Endothelial cell of umbilical vein (primary cell): ENCODE results near the gene VPREB1. TPM values are rescaled to one million over a fixed set of nuclear protein-coding genes. Genes with fewer than 3 reads are reported as not detected.
"Not testable (repeated sequence)": the region's sequence is repeated elsewhere in the genome, so short reads cannot be mapped to it uniquely, and the experiment has no call there.

Experiments
- BruUV-seq: library from RNA; stranded (reverse); fragments of 400-500 nt; replicated peaks from 2 replicates; lab custom pipeline; 2021; lab: Mats Ljungman, UMichigan
- CTCF ChIA-PET: fragments of 300-600, 350-600 bp; sonication (Branson Sonifier 250); formaldehyde crosslinking; loops from one replicate; lab custom pipeline; 2021; ENCODE audit warnings: antibody characterized with exemption, inconsistent platforms; lab: Charles Lee
- POLR2A ChIA-PET: fragments of 300-600, 350-600 bp; sonication (Branson Sonifier 250); formaldehyde crosslinking; loops from one replicate; lab custom pipeline; 2021; ENCODE audit warnings: antibody characterized with exemption, inconsistent platforms; lab: Charles Lee
- DNase-seq: peaks from one replicate; pipeline ENCODE4 v3.0.0-alpha.2; 2011; ENCODE audit warnings: low read depth, low spot score
- FAIRE-seq: peaks from 2 replicates; lab custom pipeline; 2011; peaks lifted over from hg19 to GRCh38; lab: Jason Lieb, UNC
- H2AFZ ChIP-seq: 2 replicates; pipeline ENCODE4 v1.6.0; 2012; ENCODE audit warnings: low read depth, low read length, control low read depth, inconsistent platforms
- H3K27ac ChIP-seq: 2 replicates; pipeline ENCODE4 v1.5.1; 2011; ENCODE audit warnings: low read depth, mild to moderate bottlenecking, control low read depth, low read length, moderate library complexity; ENCODE audit not compliant: insufficient read depth
- H3K27me3 ChIP-seq, 2 experiments: 2 replicates each; pipeline versions ENCODE4 v1.6.0 to v1.6.1; 2011; ENCODE audit warnings: low read length in 2 of 2, mixed read lengths in 1 of 2; ENCODE audit not compliant: control insufficient read depth in 2 of 2, insufficient read depth in 2 of 2
- H3K36me3 ChIP-seq, 2 experiments: 2 replicates in 1 of 2; 3 replicates in 1 of 2; pipeline ENCODE4 v1.5.1; 2011; ENCODE audit warnings: low read length in 2 of 2, mild to moderate bottlenecking in 1 of 2, moderate library complexity in 1 of 2; ENCODE audit not compliant: control insufficient read depth in 2 of 2, insufficient read depth in 2 of 2; ENCODE audit errors: extremely low read depth in 1 of 2
- H3K4me1 ChIP-seq: 3 replicates; pipeline ENCODE4 v1.5.1; 2011; ENCODE audit warnings: mild to moderate bottlenecking, low read length; ENCODE audit not compliant: control insufficient read depth, insufficient read depth; ENCODE audit errors: extremely low read depth
- H3K4me2 ChIP-seq: 2 replicates; pipeline ENCODE4 v1.6.1; 2011; ENCODE audit warnings: low read length, control low read depth, mixed read lengths; ENCODE audit not compliant: insufficient read depth
- H3K4me3 ChIP-seq, 3 experiments: fragments of 200-600 bp in 1 of 3; sonication (generic), shearing (Covaris generic) in 1 of 3; replicated peaks in 1 of 3; 2 replicates each; pipeline ENCODE4 v1.5.1; 2011 to 2016; ENCODE audit warnings: control low read depth in 3 of 3, low read length in 3 of 3, mild to moderate bottlenecking in 2 of 3, inconsistent platforms in 1 of 3, low read depth in 1 of 3, moderate library complexity in 1 of 3; ENCODE audit not compliant: insufficient read depth in 1 of 3
- H3K79me2 ChIP-seq: 2 replicates; pipeline ENCODE4 v1.6.0; 2012; ENCODE audit warnings: low read length, inconsistent platforms; ENCODE audit not compliant: control insufficient read depth, insufficient read depth
- H3K9ac ChIP-seq: replicated peaks from 2 replicates; pipeline ENCODE3; 2011; ENCODE audit warnings: low read length, control low read depth; ENCODE audit not compliant: insufficient read depth; ENCODE audit errors: extremely low read depth
- H3K9me1 ChIP-seq: replicated peaks from 3 replicates; pipeline ENCODE4 v1.6.0; 2011; ENCODE audit warnings: mild to moderate bottlenecking, low read length; ENCODE audit not compliant: control insufficient read depth, insufficient read depth; ENCODE audit errors: extremely low read depth
- H3K9me3 ChIP-seq: replicated peaks from 2 replicates; pipeline ENCODE4 v1.5.1; 2012; ENCODE audit warnings: low read length, inconsistent platforms; ENCODE audit not compliant: control insufficient read depth, insufficient read depth
- H4K20me1 ChIP-seq: replicated peaks from 2 replicates; pipeline ENCODE3; 2011; ENCODE audit warnings: mild to moderate bottlenecking, low read length; ENCODE audit not compliant: control insufficient read depth, insufficient read depth; ENCODE audit errors: extremely low read depth
- dilution Hi-C: fragments of 300-500 bp; cut with MboI; formaldehyde crosslinking; loops from one replicate; pipeline ENCODE4 v1.15.0; 2019; ENCODE audit warnings: low sequenced_read_pairs; ENCODE audit not compliant: extremely low pct_ligation_motif_present
- intact Hi-C: fragments of 100-400 bp; cut with micrococcal nuclease; formaldehyde crosslinking; loops from one replicate; pipeline ENCODE4 v1.10.0; 2022
- polyA plus RNA-seq, 4 experiments: library from polyadenylated mRNA; depleted of rRNA in 3 of 4; stranded (reverse) in 3 of 4; unstranded in 1 of 4; fragments of >200 nt; gene quantifications; 2 replicates each; pipeline versions ENCODE4 v1.2.1 to v1.2.3, GENCODE V29; 2011 to 2012; ENCODE audit warnings: missing spikeins in 1 of 4
- total RNA-seq: library from RNA; stranded (reverse); gene quantifications from 2 replicates; pipeline ENCODE4 v1.2.3, GENCODE V29; 2021

Gene VPREB1
- total and polyA plus RNA-seq, 2 donors (not counting 3 experiments of a cell fraction or from before 2014, with no cell fraction given), result not detected

DNA sequence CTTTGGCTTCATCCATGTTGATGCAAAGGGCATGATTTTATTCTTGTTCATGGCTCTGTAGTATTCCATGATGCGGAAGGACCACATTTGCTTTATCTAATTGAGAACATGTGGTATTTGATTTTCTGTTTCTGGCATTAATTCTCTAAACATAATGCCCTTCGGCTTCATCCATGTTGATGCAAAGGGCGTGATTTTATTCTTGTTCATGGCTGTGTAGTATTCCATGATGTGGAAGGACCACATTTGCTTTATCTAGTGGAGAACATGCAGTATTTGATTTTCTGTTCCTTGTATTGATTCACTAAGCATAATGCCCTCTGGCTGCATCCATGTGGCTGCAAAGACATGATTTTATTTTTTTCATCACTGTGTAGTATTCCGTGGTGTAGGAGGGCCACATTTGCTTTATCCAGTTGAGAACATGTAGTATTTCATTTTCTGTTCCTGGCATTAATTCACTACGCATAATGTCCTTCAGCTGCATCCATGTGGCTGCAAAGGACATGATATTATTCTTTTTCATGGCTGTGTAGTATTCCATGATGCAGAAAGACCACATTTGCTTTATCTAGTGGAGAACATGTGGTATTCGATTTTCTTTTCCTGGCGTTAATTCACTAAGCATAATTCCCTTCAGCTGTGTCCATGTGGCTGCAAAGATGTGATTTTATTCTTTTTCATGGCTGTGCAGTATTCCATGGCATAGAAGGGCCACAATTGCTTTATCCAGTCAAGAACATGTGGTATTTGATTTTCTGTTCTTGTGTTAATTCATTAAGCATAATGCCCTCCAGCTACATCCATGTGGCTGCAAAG lies 14.2 kb downstream of the VPREB1 start:
- H3K9me1 ChIP-seq, H3K4me3 ChIP-seq, intact Hi-C loops, CTCF ChIA-PET, H3K36me3 ChIP-seq, POLR2A ChIA-PET, H3K9me3 ChIP-seq, H3K4me2 ChIP-seq, H3K27ac ChIP-seq, H3K27me3 ChIP-seq, FAIRE-seq, H3K9ac ChIP-seq, H2AFZ ChIP-seq, dilution Hi-C loops, DNase-seq, BruUV-seq, H4K20me1 ChIP-seq, H3K79me2 ChIP-seq, H3K4me1 ChIP-seq: not testable (repeated sequence)

GRCh38 chr22:22260169-22260568 lies 15.6 kb downstream of the VPREB1 start:
- POLR2A ChIA-PET, H3K9me1 ChIP-seq, intact Hi-C loops, H3K4me2 ChIP-seq, H3K27ac ChIP-seq, H3K36me3 ChIP-seq, H3K27me3 ChIP-seq, H3K9ac ChIP-seq, CTCF ChIA-PET, dilution Hi-C loops, BruUV-seq, FAIRE-seq, H3K9me3 ChIP-seq, H3K4me3 ChIP-seq, H2AFZ ChIP-seq, H3K4me1 ChIP-seq, DNase-seq, H3K79me2 ChIP-seq, H4K20me1 ChIP-seq: not testable (repeated sequence)

DNA sequence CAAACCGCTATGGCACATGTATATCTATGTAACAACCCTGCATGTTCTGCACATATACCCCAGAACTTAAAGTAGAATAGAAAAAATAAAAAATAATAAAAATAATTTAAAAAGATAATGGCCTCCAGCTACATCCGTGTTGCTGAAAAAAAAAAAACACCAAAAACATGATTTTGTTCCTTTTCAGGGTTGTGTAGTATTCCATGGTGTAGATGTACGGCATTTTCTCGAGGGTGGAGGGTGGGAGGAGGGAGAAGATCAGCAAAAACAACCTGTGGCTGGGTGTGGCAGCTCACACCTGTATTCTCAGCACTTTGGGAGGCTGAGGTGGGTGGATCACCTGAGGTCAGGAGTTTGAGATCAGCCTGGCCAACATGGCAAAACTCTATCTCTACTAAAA lies 16.0 kb downstream of the VPREB1 start:
- POLR2A ChIA-PET, dilution Hi-C loops, BruUV-seq: not testable (repeated sequence)

DNA sequence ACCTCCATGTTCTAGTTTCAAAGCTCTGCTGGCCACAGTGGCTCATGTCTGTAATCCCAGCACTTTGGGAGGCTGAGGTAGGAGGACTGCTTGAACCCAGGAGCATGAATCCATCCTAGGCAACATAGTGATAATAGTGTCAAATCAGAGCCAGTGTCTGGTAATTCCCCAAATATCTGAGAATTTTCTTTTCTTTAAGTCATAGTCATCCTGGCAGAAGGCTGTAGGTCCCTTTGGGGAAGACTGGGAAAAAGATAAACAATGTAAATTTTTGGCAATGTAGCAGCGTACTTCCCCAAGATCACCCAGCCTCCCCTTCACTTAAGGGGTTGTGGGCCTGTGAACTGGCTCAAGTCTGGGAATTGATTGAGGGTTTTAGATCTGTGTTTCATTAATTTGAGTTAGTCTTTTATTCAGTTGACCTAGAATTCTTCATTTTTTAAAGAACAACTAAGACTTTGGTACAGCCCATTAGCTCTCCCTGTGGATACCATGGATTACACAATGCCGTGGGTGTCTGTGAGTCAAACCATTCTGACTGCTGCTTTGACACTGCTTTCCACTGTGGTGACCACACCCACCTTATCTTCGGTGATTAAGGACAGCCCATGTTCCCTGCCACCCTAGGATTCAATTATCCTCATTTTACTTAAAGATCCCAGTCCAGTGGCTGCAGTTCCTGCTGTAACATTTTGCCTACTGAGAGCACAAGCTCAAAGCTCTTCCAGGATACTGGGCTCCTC lies 17.9 kb downstream of the VPREB1 start:
- CTCF ChIA-PET, result interaction anchor here (0.6 kb wide), 1 partner anchor 698 kb away, joined by 3 read pairs; no protein-coding TSS in a partner anchor
- intact Hi-C loops, H2AFZ ChIP-seq, H3K4me3 ChIP-seq, H4K20me1 ChIP-seq, H3K27ac ChIP-seq, H3K9me1 ChIP-seq, dilution Hi-C loops, H3K79me2 ChIP-seq, FAIRE-seq, H3K36me3 ChIP-seq, DNase-seq, POLR2A ChIA-PET, H3K9me3 ChIP-seq, BruUV-seq, H3K27me3 ChIP-seq, H3K4me1 ChIP-seq, H3K4me2 ChIP-seq, H3K9ac ChIP-seq: not testable (repeated sequence)

More for the DNA sequence above, 16.0 kb downstream of the VPREB1 start:
- FAIRE-seq, H3K4me1 ChIP-seq, CTCF ChIA-PET, H3K4me3 ChIP-seq, H2AFZ ChIP-seq, H3K9me3 ChIP-seq, H3K27me3 ChIP-seq, H3K79me2 ChIP-seq, DNase-seq, H3K36me3 ChIP-seq, H4K20me1 ChIP-seq, H3K27ac ChIP-seq, H3K9me1 ChIP-seq, intact Hi-C loops, H3K4me2 ChIP-seq, H3K9ac ChIP-seq: not testable (repeated sequence)
